GM18511 (cell line): ENCODE measurements around the gene KCNIP2.
A peak's percentile ranks its signal among the peaks of the same experiment; 100 is the strongest.

Source experiments
- ATAC-seq: cut with Tn5 transposase; IDR thresholded peaks from one replicate; pipeline ENCODE4 v1.9.1; 2021; ENCODE audit warnings: mild to moderate bottlenecking, moderate library complexity; ENCODE audit not compliant: unreplicated experiment

KCNIP2 gene

GRCh38 chr10:101843032-101844021 is at the start of gene KCNIP2:
KCNIP2 (minus strand) TSS chr10:101843800; CDS start chr10:101843568, 232 bp downstream.
- ATAC-seq, result no peak

DNA sequence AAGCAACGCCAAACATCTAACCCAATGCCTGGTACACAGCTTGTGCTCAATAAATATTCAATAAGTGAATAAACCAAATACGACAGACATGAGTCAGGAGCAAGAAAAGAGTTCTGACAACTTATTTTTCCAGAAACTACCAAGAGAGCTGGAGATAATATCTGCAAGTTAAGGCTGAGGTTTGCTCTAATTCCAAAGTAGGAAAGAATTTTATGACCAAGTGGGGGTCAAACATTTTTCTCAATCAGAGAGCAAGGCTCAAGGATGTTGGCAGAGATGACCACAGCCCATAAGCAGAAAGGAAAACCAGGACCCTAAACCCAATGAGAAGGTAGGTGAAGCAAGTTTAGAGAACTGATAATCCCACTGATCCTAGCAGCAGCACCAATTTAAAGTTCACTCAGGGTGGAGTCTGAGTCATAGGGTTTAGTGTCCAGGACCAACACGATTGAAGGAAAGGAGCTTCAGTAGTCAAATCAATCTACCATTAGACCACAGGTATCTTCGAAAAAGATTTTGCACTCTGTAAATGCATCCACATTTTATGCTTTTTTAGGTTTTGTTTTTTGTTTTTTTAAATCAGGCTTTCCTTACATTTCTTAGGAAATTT is 49.3 kb upstream of the KCNIP2 start:
- ATAC-seq, result no peak

DNA sequence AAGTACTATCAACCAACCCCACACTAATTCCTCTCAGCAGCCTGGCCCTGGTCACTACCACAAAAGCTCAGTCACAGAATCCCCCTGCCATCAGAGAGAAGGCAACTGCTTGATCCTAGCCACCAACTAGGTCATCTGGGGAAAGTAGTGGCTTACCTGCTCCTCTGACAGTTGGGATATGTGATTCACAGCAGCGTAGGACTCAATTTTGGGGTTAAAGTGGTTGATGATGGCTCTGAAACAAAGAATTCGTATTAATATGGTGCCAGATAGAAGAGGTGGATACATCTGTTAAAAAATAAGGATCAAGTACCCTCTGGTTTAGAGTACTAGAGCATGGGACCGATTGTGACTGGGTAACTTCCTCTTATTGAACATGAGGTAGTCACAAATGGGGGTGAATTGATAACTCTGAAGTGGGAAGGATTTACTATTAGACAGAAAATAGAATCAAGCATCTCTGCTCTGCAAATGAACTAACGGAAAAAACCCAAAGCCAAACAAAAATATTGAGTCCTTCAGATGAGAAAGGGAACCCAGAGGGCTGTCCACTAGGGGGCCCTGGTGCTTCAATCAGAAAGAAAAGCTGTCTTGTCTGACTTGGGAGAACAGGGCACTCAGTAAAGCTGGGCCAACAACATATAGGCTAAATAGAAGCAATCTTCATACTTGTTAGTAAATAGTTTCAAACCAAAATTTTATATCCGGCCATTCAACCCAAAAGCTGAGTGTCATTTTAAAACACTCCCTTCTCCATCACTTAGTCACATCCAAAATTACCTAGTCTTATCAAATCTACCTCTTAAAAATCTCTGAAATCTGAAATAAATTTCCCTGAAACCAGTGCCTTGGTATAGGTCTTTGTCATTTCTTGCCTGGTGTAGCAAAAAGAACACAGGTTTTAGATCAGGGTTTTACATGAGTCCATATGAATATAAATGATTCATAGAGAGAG is 45.9 kb upstream of the KCNIP2 start:
- ATAC-seq, result peak; percentile 61

DNA sequence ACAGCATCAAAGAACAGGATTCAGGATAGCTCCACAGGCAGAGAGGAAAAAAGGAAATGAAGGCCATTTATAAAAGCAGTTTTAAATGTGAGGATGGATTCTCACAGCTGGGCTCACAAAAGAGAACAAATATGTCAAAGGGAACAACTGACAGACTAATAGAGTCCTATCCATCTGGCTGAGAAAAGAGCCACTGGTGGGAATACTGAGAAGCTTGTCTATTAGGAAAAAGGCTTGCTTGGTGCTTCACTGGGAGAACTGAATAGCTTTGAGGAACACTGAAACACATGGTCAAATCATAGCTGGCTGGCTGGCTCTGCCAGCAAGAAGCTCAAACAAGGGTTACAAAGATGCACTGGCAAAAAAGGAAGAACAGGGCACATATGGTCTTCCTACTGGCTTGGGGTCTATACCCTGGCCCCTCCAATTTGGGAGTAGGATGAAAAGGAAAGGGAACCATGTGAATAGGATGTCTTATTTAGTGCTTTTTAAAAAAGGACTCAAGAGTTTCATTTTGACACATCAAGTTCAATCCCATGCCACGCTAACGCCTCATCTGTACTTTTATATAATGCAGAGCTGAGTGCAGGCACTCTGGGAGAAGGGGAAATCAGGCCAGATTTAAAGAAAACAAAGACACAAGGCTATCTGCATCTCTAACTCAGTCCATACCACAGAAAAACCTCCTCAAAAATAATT is 44.8 kb upstream of the KCNIP2 start:
- ATAC-seq, result no peak

DNA sequence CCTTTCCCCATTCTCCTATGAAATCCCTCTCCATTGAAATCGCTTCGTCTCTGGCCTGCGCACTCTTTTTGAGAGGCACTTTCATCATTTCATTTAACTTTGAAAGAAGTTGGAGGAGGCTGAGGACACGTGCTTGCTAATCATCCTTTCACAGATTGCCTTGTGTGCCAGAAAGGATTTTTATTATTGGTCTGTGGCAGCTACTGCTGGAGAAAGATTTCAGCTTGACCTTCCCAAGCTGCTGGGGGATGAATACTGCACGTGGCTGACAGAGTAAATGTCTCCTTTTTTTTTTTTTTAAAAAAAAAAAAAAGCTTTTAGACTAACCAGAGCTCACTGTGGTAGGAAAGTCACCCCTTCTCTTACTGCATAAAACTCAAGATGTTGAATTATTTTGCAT is 44.2 kb upstream of the KCNIP2 start:
- ATAC-seq, result no peak

GRCh38 chr10:101886521-101887312 is 43.1 kb upstream of the KCNIP2 start:
- no peak for ATAC-seq

DNA sequence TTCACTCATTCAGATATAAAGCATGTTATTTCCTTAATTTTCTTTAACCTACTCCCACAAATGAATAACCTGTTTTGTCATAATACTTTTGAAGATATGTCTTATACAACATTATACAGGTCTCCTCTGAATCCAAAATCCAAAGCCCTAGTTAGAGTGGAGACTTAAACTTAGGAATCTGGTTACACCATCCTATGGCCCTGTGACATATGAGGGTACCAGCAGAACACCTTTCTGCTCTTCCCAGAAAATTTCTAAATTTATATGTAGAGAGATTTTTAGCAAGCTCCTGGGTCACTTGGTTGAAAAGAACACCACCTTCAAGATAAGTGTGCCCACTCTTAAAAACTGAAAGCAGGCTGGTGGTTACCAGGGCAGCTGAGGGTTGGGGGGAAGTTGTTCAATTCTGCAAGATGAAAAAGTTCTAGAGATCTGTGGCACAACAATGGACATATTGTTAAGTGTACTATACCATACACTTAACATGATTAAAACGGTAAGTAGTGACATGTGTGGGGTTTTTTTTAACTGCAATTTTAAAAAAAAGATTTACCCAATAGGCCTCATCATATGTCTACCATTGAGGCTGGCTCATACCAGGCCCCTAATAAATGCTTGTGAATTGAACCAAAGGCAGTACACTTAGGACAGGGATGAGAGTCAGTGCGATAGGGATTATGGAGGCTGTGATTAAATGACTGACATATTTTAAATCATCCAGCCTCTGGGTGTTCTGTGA is 37.6 kb upstream of the KCNIP2 start:
- no peak for ATAC-seq

DNA sequence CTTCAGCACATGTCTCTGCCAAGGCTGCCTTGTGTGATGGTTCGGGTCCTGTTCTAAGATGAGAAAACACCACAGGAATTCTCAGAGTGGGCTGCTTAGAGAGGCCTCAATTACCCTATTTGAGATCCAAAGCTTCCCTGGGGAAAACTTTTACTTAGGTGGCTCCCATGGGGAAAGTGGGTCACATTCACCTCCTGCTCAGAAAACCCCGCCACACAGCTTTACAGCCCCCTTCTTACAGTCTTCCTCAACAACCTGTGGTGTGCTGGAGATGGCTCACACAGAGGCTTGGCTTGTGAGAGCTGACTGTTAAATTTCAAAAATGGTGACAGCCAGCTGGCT is 36.6 kb upstream of the KCNIP2 start:
- ATAC-seq, result no peak

GRCh38 chr10:101879456-101880231 is 36.0 kb upstream of the KCNIP2 start:
- no peak for ATAC-seq

DNA sequence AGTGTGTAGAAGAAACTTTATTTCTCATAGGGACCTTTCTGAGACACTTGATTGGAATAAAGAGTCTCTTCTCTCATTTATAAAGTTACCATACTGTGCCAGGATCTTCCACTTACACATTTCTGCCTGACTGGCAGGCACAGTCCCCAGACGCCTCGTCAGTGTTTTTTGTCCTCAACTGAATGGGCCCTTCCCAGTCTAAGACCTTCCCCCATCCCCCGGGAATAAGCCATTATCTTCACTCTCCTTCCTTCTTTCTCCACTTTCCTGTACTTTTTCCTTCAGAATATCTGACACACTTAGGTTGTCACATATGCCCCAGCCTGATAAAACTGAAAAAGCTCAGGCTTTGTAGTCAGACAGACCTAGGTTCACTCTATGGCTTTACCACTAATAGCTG is 35.3 kb upstream of the KCNIP2 start:
- no peak for ATAC-seq

DNA sequence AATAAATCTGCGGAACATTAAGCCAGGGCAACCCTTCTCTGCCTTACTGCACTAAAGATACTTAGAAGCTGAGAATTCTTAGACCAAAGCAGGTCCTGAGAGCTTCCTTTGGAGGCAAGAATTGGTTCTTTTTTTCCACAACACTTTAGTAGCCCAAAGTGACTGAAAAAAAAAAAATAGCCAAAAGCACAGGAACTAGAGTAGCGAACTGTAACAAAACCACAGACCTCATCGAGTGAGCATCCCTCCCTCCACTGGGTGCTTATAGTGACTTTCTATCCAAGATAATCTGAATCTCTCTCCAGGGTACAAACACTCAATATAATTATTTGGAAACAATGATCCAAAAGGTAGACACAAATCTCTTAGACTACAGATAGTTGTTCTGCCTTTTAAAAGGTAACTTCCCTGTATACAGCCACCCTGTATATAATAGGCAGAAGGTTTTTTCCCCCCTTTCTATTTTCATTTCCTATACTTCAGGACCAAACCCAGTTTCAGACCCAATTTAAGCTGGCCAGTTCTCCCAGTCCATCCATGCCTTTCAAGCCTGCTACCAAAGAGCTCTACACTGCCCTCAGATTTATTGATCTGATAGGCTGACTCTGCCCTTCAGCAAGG is 31.6 kb upstream of the KCNIP2 start:
- no peak for ATAC-seq

DNA sequence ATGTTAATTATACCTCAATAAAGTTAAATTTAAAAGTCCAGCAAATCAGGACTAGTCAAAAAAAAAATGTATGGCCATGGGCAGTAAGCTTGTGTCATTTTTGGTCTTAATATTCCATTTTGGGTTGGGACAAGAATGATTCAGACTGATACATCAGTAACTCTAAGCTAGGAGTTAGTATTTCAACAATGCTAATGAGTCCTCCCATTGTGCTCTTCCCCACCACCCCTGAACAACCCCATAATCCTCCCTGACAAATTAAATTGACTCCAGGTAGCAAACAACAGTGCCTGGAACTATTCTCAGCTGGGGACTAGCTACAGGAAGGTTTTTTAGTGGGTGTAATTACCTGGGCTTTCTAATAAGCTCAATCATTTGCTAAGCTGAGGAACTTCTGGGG is 30.7 kb upstream of the KCNIP2 start:
- no peak for ATAC-seq

- no peak for ATAC-seq
Measured at GRCh38 chr10:101867931-101868330, 24.3 kb upstream of the KCNIP2 start.

- ATAC-seq, result no peak
Measured at GRCh38 chr10:101859530-101859929, 15.9 kb upstream of the KCNIP2 start.

DNA sequence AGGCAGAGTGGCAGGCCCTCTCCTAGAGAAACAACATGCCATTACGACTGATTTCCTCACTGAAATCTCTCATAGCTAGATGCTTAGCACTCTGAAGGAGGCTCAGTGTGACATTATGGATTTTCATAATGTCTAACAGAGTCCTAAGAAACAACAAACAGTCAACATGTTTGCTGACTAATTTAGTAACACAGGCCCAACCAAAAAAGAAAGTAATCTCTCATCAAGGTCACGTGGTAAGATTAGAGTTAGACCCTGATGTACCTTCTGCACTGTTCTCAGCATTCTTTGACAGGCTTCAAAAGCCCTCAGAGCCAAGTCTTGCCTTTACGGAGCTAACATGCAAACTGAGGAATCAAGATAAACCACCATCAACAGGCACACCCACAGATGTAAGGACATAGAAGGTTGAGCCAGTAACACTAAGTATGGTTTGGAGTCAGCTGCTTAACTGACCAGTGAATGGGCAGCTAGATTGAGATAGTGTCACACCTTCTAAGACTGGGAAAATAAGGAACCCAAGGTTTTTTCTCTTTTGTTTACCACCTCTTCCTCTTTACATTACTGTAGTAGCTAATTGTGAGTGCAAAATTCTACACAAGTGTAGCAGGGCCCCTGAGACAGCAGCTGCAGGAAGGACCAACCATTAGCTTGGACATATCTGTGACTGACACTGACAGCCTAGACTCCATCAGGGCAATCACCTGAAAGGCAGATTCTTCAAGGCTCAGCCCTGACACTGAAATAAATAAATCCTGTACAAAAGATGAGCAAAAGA is 15.3 kb upstream of the KCNIP2 start:
- peak; percentile 77 for ATAC-seq

- no peak for ATAC-seq
Measured at GRCh38 chr10:101857802-101858476, 14.3 kb upstream of the KCNIP2 start.

DNA sequence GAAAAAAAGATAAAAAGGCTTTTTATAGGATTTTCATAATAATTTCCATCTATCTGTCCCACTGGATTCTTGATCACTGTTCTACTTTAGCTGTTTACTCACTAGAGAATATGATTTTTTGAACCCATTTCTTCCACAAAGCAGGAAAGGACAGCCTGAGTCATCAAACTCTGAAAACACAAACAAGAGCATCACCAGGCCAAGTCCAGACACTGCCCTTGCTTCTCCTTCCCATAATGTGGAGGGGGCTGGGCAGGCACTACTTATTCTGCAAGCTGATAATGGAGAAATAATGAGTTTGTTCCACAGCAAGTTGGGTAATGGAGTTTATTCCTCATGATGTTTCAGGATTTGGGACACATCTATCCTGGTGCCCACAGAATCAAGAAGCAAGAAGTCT is 13.0 kb upstream of the KCNIP2 start:
- no peak for ATAC-seq
